HEK293T (cell line): ENCODE data around the gene VDR.

Source experiments
- ARNT ChIP-seq: fragments of 450-650 bp; IDR thresholded peaks from 2 replicates; pipeline ENCODE4 v1.6.1; 2017; ENCODE audit warnings: mild to moderate bottlenecking
- BHLHE40 ChIP-seq: fragments of 450-650 bp; IDR thresholded peaks from 2 replicates; pipeline ENCODE4 v1.6.1; 2016; ENCODE audit warnings: mild to moderate bottlenecking, moderate library complexity, borderline replicate concordance
- ELF4 ChIP-seq: fragments of 450-650 bp; IDR thresholded peaks from 2 replicates; pipeline ENCODE4 v1.6.1; 2017; ENCODE audit warnings: antibody characterized with exemption
- FOXA1 ChIP-seq: fragments of 450-650 bp; IDR thresholded peaks from 2 replicates; pipeline ENCODE4 v1.6.1; 2016; ENCODE audit warnings: mild to moderate bottlenecking
- FOXK2 ChIP-seq: fragments of 450-650 bp; IDR thresholded peaks from 2 replicates; pipeline ENCODE4 v1.6.1; 2016; ENCODE audit warnings: mild to moderate bottlenecking
- FOXM1 ChIP-seq: fragments of 450-650 bp; IDR thresholded peaks from 2 replicates; pipeline ENCODE4 v1.6.1; 2017; ENCODE audit warnings: mild to moderate bottlenecking, borderline replicate concordance
- LEF1 ChIP-seq: fragments of 450-650 bp; IDR thresholded peaks from 2 replicates; pipeline ENCODE4 v1.6.1; 2017; ENCODE audit warnings: mild to moderate bottlenecking, borderline replicate concordance
- NFRKB ChIP-seq: fragments of 450-650 bp; IDR thresholded peaks from 2 replicates; pipeline ENCODE4 v1.6.1; 2016; ENCODE audit warnings: mild to moderate bottlenecking, moderate library complexity
- SP1 ChIP-seq: fragments of 450-650 bp; IDR thresholded peaks from 2 replicates; pipeline ENCODE4 v1.6.1; 2017
- SUZ12 ChIP-seq: fragments of 450-650 bp; IDR thresholded peaks from 2 replicates; pipeline ENCODE4 v1.6.1; 2016; ENCODE audit warnings: mild to moderate bottlenecking
- TARDBP ChIP-seq: fragments of 450-650 bp; IDR thresholded peaks from 2 replicates; pipeline ENCODE4 v1.6.1; 2016
- ZNF384 ChIP-seq: fragments of 450-650 bp; IDR thresholded peaks from 2 replicates; pipeline ENCODE4 v1.6.1; 2016

GRCh38 chr12:47818467-47819137, 86.2 kb downstream of the VDR start:
- TF ChIP-seq ELF4 (no peak), SP1 (no peak), FOXM1 (no peak), FOXK2 (no peak), BHLHE40 (no peak), SUZ12 (no peak), TARDBP (no peak), LEF1 (no peak), NFRKB (no peak), FOXA1 (no peak), ARNT (no peak), ZNF384 (no peak)
